ENCODE results near the gene CACNA1H. TPM values are rescaled to one million over a fixed set of nuclear protein-coding genes. Genes with fewer than 3 reads are reported as not detected.
A peak's percentile ranks its signal among the peaks of the same experiment; 100 is the strongest.

CACNA1H gene
- total and polyA plus RNA-seq, 2 of the 4 experiments (the other 2 are of a cell fraction), result 1.6 to 5.8 TPM

DNA sequence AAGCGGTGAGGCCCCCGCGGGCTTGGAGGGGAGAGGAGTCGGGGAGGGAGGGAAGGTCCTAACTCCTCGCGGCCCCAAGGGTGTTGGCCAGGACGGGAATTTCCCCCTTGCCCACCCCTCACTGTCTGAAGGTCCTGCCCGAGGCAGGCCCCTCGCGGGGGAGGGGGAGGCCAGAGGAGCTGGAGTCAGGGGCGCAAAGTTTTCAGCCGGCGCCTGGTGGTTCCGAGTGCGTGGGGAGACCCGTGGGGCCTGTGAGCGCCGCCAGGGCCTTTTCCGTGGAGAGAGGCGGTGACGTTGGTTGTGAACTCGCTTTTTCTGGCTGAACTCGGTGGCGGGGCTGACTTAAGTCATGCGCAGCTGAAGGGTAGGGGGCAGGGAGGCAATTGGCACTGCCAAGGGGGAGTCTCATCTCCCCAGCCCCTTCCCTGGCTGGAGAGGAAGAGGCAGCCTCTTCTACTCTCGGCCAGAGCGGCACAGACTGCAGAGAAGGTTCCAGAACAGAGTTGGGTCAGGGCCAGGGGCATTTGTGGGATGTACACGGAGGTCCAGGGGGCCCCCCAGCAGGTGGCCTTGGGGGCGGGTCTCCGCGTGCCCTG, 1.5 kb downstream of the CACNA1H start:
- H3K36me3 ChIP-seq (ENCODE audit: control insufficient read depth, insufficient read depth, low read length), result no peaks in the 10 kb centered on the region
- no peak overlapping the region for H4K8ac ChIP-seq (ENCODE audit: low read depth in 2 of 2, low read length in 2 of 2)
- no peak for TF ChIP-seq SMC3 (IDR thresholded peaks at IDR 0.05; ENCODE audit: low read depth, low read length)
- TF ChIP-seq, protein P1, sequence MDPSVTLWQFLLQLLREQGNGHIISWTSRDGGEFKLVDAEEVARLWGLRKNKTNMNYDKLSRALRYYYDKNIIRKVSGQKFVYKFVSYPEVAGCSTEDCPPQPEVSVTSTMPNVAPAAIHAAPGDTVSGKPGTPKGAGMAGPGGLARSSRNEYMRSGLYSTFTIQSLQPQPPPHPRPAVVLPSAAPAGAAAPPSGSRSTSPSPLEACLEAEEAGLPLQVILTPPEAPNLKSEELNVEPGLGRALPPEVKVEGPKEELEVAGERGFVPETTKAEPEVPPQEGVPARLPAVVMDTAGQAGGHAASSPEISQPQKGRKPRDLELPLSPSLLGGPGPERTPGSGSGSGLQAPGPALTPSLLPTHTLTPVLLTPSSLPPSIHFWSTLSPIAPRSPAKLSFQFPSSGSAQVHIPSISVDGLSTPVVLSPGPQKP (IDR thresholded peaks at IDR 0.05; ENCODE audit: borderline replicate concordance, low read depth, low read length), result no peak
- TF ChIP-seq MXI1 (IDR thresholded peaks at IDR 0.05; ENCODE audit: borderline replicate concordance, low read depth, low read length), result no peak
- TF ChIP-seq CEBPB (IDR thresholded peaks at IDR 0.05; ENCODE audit: low read depth, low read length), result no peak
- TF ChIP-seq, protein P2, sequence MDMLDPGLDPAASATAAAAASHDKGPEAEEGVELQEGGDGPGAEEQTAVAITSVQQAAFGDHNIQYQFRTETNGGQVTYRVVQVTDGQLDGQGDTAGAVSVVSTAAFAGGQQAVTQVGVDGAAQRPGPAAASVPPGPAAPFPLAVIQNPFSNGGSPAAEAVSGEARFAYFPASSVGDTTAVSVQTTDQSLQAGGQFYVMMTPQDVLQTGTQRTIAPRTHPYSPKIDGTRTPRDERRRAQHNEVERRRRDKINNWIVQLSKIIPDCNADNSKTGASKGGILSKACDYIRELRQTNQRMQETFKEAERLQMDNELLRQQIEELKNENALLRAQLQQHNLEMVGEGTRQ (IDR thresholded peaks at IDR 0.05; ENCODE audit: low read depth, low read length), result no peak
- no peak for TF ChIP-seq FOS (IDR thresholded peaks at IDR 0.05; ENCODE audit: low read depth, low read length)
- TF ChIP-seq RAD21 (IDR thresholded peaks at IDR 0.05; ENCODE audit: low read length), result no peak
- no peak for TF ChIP-seq CHD1 (IDR thresholded peaks at IDR 0.05; ENCODE audit: low read depth, low read length)
- no peak for TF ChIP-seq BHLHE40 (IDR thresholded peaks at IDR 0.05; ENCODE audit: low read depth, low read length)
- no peak for TF ChIP-seq RFX5 (IDR thresholded peaks at IDR 0.05; ENCODE audit: low read depth, low read length)
- no peak for TF ChIP-seq NFE2L2 (IDR thresholded peaks at IDR 0.05; ENCODE audit: low read depth, low read length)
- H2BK120ac ChIP-seq (ENCODE audit: low read depth, low read length), result no peak overlapping the region
- no peak overlapping the region for H3K9ac ChIP-seq (ENCODE audit: low read depth, low read length)
- no peak overlapping the region for H4K91ac ChIP-seq (ENCODE audit: insufficient read depth, low read depth, low read length)
- ChIA-PET CTCF (no interaction called here), POLR2A (ENCODE audit: unreplicated experiment) (no interaction called here)
- no peak overlapping the region for H3K4me3 ChIP-seq (ENCODE audit: insufficient read depth, low read depth, low read length)
- 58% methylated on average over 5 of the region's 31 CpGs; no CpG with 5 or more reads in 1 of the 2 experiments for WGBS, 2 experiments (ENCODE audit: extremely low coverage in 2 of 2, insufficient read length in 1 of 2)
- no peaks in the 10 kb centered on the region for H3K9me3 ChIP-seq (ENCODE audit: control insufficient read depth, insufficient read depth, low read length)
- H4K5ac ChIP-seq (ENCODE audit: low read depth, low read length), result no peak overlapping the region
- no peaks in the 10 kb centered on the region for H3K9me1 ChIP-seq (ENCODE audit: insufficient read depth, low read length)
- peak overlapping the region; percentile 4 for H3K27ac ChIP-seq (ENCODE audit: insufficient read depth, low read length)
- no peak overlapping the region for H2BK20ac ChIP-seq (ENCODE audit: low read depth, low read length)
- ATAC-seq (ENCODE audit: low read depth), result no peak
- no peak overlapping the region for H3K18ac ChIP-seq (ENCODE audit: low read depth, low read length)
- dilution Hi-C loops (cut with HindIII; ENCODE audit: low sequenced_read_pairs, unreplicated experiment), result no loop called here
- H3K4me1 ChIP-seq (ENCODE audit: control insufficient read depth, insufficient read depth, low read length), result peaks cover 12% of the 10 kb centered on the region; the same call in 1 of the 2 replicates
- peaks cover 6% of the 10 kb centered on the region for H4K20me1 ChIP-seq (ENCODE audit: insufficient read depth, low read length)
- peak overlapping the region; percentile 28 for H2AK5ac ChIP-seq (ENCODE audit: low read depth, low read length)
- H3K4ac ChIP-seq (ENCODE audit: low read depth, low read length), result no peak overlapping the region
- no peak overlapping the region for H3K14ac ChIP-seq (replicated peaks; ENCODE audit: low read depth, low read length)
- no peak overlapping the region for H2BK15ac ChIP-seq (ENCODE audit: low read depth, low read length)
- H3K56ac ChIP-seq (ENCODE audit: extremely low read depth, insufficient read depth, low read length), result no peak overlapping the region
- no peaks in the 10 kb centered on the region for H3K79me1 ChIP-seq (ENCODE audit: low read depth in 1 of 2, low read length in 2 of 2)
- intact Hi-C loops (cut with micrococcal nuclease), result no loop called here
- peak overlapping the region; percentile 25; the same call in 1 of the 2 replicates for H3K4me2 ChIP-seq (ENCODE audit: low read depth, low read length)
- no TSS peak for BruUV-seq (replicated peaks)
- DNase-seq, result no peak
- peaks cover 6% of the 10 kb centered on the region; the same call in 1 of the 2 replicates for H3K27me3 ChIP-seq (ENCODE audit: control insufficient read depth, insufficient read depth, low read length)
- in situ Hi-C loops (cut with MboI; ENCODE audit: low sequenced_read_pairs), result no loop called here
- H2AK9ac ChIP-seq (replicated peaks; ENCODE audit: low read depth, low read length, poor library complexity), result peak overlapping the region; percentile 90
- H2AFZ ChIP-seq (replicated peaks; ENCODE audit: low read length, poor library complexity), result no peak overlapping the region
- no peak overlapping the region for H2BK5ac ChIP-seq (ENCODE audit: low read depth, low read length, poor library complexity, severe bottlenecking)
- H3K23ac ChIP-seq (ENCODE audit: low read depth, low read length), result no peak overlapping the region
